ENCODE results near the gene CDO1.

The CDO1 gene

DNA sequence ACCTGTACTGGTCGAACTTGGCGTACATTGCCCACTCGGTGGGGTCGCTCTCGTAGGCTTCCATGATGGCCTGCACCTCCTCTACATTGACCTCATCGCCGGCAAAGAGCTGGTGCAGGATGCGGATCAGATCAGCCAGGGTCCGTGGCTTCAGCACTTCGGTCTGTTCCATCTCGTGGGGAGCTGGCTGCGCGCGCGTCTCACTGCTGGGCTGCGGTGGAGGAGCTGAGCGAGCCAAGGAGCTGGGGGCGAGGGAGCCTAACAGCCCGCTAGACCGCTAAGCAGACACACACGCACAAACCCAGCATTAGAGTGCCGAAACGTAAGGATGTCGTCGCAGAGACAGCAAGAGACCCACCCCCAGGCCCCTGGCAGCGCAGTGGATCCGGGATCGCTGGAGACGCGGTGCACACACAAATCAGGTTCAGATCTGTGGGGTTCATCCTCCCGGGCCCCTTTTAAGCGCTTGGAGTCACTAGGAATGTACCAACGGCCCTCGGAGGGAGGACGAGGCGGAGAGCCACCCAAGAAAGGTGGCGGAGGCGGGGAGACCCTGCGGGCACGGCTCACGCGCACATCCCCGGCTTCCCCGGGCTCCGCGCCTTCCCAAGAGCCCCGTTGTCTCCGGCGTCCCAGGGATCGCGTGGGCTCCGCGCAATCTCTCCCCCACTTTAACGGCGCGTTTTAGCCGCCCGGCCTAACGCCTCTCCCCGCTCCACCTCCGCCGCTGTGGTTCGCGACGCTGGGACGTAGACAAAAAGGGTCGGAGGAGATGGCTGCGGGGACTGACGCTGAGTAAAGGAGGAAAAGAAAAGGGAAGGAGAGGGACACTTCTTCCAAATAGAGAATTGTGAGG lies at the start of gene CDO1:
Gene CDO1, minus strand, starts transcription at position 434 of the 856 bp plus-strand sequence. Its CDS starts 262 bp downstream, at position 172.
- no peak for DNase-seq

DNA sequence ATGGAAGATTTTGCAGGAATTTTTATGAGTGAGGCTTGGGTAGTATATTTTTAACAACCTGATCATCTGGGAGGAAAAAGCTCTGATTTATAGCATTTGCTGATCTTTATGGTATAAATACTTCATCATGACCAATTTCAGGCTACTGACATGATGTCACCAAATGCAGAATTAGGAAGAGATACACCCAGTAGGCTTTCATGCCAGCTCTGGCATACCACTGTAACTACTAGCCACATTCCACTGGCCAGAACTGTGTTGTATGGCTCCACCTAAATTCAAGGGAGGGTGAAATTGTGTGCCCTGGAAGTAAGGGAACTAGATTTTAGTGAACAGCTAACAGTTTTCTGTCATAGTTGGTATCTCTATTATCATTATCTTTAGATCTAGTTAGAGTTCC lies 42.9 kb upstream of the CDO1 start:
- DNase-seq, result no peak

DNA sequence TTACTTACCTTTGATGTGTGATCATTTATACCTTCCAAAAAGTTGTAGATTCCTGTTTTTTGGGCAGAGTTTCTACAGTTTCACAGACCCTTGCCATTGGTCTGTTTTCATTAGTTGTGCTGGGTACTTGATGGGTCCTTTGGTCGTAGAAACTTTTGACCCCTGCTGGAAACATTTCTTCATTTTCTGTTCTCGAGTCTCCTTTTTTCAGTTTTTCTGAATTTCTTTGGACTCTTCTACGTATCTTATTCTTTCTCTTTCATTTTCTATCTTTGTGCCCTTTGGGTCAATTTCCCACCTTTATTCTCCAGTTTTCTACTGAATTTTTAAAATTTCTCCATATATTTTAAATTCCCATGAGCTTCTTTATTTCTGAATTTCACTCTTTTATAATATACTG lies 41.9 kb upstream of the CDO1 start:
- no peak for DNase-seq

- no peak for DNase-seq
Observed at GRCh38 chr5:115857626-115858349, 41.3 kb upstream of the CDO1 start.

DNA sequence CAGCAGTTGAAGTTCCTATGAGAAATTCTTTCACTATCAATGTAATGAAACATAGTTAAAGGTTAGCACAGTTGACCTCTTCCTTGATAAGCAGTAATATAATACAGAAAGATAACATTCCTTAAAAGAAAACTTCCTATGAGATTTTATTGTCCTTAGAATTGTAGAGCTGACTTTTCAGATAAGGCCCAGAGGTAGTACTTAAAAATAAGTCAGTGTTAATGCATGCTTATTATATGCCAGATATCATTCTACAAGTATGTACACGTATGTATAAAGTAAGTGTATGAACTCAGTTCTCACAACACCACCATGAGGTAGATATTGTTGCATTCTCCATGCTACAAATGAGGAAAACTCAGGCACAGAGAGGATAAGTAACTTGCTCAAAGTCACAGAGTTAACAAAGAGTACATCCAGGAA lies 40.6 kb upstream of the CDO1 start:
- DNase-seq, result no peak

DNA sequence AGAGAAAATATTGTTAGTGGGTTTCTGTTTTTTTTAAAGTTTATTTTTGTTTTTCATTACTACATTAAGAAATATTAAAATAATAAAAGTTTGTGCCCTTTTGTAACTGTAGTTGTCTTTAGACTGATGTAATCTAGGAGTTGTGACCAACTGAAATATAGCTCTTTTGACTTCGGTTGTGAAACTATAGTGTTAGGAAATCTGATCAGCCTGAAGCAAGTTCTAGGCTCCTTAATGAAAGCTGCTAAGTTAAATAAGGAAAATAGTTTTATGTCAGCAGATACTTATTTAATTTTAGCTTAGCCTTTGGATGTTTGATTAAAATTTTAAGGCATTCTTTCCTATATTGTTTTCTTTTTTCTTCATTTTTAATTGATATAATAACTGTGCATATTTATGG lies 39.5 kb upstream of the CDO1 start:
- no peak for DNase-seq

- DNase-seq, result no peak
Observed at GRCh38 chr5:115854139-115854538, 37.7 kb upstream of the CDO1 start.

DNA sequence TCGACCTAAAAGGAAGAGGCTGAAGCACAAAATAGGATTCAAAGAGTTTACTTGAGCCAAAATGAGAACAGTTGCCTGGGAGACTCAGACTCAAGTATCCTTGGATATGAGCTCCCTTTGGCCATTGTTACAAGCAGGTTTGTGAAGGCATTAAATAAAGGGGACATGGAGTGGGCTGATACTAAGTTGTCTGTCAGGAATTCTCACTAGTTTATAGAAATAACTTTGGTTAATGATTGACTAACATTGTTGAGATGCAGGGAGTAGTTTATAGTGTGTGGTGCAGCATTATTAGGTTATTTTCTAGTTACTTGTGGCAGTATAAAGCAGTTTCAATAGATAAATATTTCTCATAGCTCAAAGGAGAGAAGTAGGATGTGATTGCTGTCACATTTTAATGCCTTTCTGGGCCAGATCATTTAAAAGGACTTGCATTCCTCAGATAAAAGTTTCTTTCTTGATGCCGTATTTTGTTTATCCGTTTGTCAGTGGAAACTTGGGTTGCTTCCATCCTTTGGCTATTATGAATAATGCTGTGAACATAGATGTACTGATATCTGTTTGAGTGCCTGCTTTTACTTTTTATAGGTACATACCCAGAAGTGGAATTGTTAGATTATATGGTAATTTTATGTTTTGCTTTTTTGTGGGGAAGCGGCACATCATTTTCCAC lies 34.4 kb upstream of the CDO1 start:
- DNase-seq, result no peak

- DNase-seq, result no peak
Observed at GRCh38 chr5:115849258-115849798, 32.9 kb upstream of the CDO1 start.

GRCh38 chr5:115847290-115847689 lies 30.8 kb upstream of the CDO1 start:
- DNase-seq, result no peak

GRCh38 chr5:115844321-115844817 lies 27.9 kb upstream of the CDO1 start:
- no peak for DNase-seq

DNA sequence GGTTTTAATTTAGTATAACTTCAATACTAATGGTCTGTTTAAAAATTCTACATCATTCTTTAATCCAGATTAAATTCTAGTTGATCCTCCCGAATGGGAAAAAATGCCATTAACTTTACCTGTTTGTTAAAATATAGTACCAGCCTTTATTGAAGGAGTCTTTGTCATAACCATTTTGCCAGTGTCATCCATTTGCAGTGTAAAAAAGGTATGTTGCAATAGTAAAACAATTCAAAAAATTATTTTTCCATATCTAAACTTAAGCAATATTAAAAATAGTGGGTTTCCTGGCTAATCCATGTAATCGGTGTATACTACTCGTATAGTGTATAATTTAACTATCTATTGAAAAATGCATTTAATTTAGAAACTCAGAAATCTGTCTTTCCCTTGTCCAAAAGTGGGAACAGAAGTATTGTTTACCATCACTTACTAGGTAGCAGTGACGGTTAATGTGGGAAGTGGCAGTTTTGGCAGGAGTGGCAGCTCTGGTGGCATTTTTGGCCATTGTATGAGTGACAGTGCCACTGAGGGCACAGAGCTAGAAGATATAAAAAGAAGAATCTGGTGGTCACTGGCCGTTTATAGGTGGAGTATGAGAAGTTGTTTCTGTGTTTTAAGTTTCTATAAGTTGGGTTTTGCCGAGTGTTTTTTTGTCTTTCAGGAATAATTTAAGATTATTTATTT lies 27.1 kb upstream of the CDO1 start:
- no peak for DNase-seq

GRCh38 chr5:115842952-115843351 lies 26.5 kb upstream of the CDO1 start:
- no peak for DNase-seq

- no peak for DNase-seq
Observed at GRCh38 chr5:115842089-115842935, 25.9 kb upstream of the CDO1 start.

DNA sequence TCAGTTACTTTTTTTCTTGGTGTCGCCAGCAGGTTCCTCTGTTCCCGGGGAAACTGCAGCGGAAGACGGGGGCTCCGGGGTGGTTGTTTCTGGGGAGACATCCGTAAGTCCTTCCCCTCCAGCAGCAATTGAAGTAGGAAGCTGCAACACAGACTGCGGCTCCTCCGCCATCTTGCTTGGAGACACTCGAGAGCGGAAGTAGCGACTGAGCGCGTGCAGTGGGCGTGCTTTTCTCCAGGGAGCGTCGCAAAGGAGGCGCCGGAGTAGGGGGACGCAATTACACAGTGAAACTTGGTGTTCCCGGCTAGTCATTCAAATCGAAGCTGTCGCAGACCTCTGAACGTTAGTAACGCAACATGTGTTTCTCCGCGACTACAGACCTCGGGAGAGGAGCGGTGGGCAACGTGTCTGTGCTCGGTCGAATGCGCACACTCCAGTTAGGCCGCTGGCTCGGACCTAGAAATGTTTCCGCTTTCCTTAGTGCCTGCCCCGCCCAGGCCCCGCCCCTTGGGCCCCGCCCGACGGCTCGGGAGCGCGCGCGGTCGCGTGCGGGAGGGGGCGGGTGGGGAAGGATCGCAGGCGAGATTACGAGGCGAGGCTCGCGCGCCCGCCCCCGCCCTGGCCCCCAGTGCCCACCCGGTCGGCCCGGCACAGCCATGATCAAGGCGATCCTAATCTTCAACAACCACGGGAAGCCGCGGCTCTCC lies 25.1 kb upstream of the CDO1 start, which contains the start of the genes AP3S1 and ATG12:
Gene AP3S1, plus strand, starts transcription at position 554 of the 707 bp plus-strand sequence. Its CDS starts 103 bp downstream, at position 657.
Gene ATG12, minus strand, starts transcription at position 184 of the 707 bp plus-strand sequence. Its CDS starts 13 bp downstream, at position 171.
- peak; percentile 89 for DNase-seq

- no peak for DNase-seq
Observed at GRCh38 chr5:115840873-115841272, 24.4 kb upstream of the CDO1 start.

GRCh38 chr5:115838885-115839518 lies 22.5 kb upstream of the CDO1 start:
- peak; percentile 12 for DNase-seq

DNA sequence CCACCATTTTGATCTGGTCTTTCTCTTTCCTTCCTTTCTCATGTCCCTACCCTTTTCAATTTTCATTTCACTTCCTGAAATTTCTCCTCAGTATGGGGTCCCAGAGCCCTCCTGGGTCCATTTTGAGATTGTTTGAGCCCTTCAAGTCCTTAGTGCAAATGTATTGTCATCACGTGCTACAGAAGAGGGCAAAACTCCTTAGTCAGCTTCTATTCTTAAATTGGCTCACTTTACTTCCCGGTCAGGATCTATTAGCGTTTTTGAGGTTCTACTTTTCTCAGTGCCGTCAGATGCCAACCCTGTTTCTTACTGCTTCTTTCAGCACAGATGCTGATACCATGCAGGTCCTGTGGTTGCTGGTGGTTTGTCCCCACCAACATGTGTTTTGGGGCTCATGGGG lies 19.0 kb upstream of the CDO1 start:
- no peak for DNase-seq

DNA sequence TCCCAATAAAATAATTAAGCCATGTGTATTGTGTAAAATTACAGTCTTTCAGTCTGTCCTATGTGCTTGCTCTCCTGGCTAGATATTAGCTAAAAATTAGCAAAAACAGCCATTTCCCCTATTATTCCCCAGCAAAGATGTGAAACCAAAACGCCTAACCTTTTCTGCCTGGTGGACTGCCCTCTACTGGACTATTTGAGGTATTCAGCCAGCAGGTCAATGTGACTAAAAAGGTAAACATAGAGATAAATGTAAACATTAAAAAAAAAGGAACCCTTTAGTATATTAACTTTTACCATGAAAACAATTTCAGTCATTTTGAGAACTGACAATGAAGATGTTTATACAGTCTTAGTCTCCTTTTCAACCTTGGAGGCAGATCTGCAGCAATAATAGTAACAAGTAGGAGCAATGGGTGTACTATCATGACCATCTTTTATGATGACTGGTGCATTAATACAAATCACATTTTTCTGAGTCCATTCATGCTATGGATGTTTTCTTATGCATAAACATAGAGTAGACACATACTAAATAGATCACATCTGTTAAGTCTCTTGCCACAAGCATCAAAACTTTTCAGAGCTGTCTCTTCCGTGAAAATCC lies 14.8 kb upstream of the CDO1 start:
- no peak for DNase-seq

DNA sequence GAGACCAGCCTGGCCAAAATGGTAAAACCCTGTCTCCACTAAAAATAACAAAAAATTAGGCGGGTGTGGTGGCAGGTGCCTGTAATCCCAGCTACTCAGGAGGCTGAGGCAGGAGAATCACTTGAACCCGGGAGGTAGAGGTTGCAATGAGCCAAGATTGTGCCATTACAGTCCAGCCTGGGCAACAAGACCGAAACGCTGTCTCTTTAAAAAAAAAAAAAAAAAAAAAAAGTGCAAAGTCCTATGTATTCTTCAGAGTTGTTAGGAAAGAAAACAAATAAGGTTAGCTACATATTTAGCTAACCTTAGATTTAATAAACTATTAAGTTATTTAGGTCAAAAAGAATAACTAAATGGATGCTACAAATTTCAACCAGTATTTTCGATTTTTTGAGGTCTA lies 13.5 kb upstream of the CDO1 start:
- no peak for DNase-seq
